Ishikawa (cell line): ENCODE data around the gene SLC4A3.

ENCODE experiments used
- CEBPB ChIP-seq: IDR thresholded peaks from 2 replicates; pipeline ENCODE4 v1.6.1; 2012
- CREB1 ChIP-seq: IDR thresholded peaks from 2 replicates; pipeline ENCODE4 v1.6.1; 2012; ENCODE audit warnings: low read depth
- EGR1 ChIP-seq: IDR thresholded peaks from 2 replicates; pipeline ENCODE4 v1.6.1; 2012
- EP300 ChIP-seq: IDR thresholded peaks from 2 replicates; pipeline ENCODE4 v1.6.1; 2012; ENCODE audit warnings: borderline replicate concordance
- FOXM1 ChIP-seq: IDR thresholded peaks from 2 replicates; pipeline ENCODE4 v1.6.1; 2012; ENCODE audit warnings: low read depth, borderline replicate concordance
- NFIC ChIP-seq: IDR thresholded peaks from 2 replicates; pipeline ENCODE4 v1.6.1; 2012
- RAD21 ChIP-seq: IDR thresholded peaks from 2 replicates; pipeline ENCODE4 v1.6.1; 2012; ENCODE audit warnings: low read depth
- TAF1 ChIP-seq: IDR thresholded peaks from 2 replicates; pipeline ENCODE4 v1.6.1; 2012; ENCODE audit warnings: low read depth, mild to moderate bottlenecking
- TCF12 ChIP-seq: IDR thresholded peaks from 2 replicates; pipeline ENCODE4 v1.6.1; 2012; ENCODE audit warnings: low read depth
- TEAD4 ChIP-seq: IDR thresholded peaks from 2 replicates; pipeline ENCODE4 v1.6.1; 2012
- YY1 ChIP-seq: IDR thresholded peaks from 2 replicates; pipeline ENCODE4 v1.6.1; 2012; ENCODE audit warnings: low read depth
- ZBTB7A ChIP-seq: IDR thresholded peaks from 2 replicates; pipeline ENCODE4 v1.6.1; 2012; ENCODE audit warnings: low read depth
- TF ChIP-seq, protein P1 (sequence below): IDR thresholded peaks from 2 replicates; pipeline ENCODE4 v1.6.1; 2012
- TF ChIP-seq, protein P2 (sequence below): IDR thresholded peaks from 2 replicates; pipeline ENCODE4 v1.6.1; 2012
- TF ChIP-seq, protein P3 (sequence below): IDR thresholded peaks from 2 replicates; pipeline ENCODE4 v1.6.1; 2012; ENCODE audit warnings: low read depth, mild to moderate bottlenecking

The SLC4A3 gene

DNA sequence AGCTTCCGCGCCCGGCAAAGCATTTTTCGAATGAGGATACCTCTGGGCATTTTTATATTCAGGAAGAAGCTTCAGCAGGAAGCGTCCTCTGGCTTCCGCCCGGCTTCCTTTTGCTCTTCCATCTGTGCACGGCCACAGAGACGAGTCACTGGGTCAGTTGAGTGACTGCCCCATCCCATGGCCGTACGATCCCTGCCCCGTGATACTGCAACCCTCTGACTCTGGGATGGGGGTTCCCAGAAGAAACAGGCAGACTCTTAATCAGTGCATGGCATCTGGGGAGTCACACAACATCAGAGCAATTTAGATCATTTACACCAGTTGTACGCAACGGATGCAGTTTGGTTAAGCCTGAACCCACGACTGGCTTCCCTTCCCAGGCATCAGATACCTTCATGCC, 40.9 kb downstream of the SLC4A3 start:
- TF ChIP-seq YY1: no peak
- no peak for TF ChIP-seq CEBPB
- TF ChIP-seq CREB1: no peak
- TF ChIP-seq EP300: no peak

DNA sequence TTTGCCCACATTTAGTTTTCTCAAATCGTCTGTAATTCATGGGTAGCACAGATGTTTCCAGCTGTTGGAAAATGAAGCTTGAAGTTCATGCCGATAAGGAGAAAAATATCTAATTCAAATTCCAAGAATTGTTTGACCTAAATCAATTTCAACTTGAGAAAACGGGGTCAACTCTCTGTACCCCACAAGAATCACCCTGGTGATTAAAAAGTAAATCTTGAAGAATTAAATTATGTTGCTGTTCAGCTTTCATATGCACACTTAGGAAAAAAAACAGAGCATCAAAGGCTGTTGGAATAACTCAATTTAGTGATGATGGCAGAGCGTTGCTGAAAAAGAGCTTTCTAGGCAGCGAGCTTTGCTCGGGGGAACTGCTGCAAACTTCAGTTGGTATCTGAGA, 43.0 kb downstream of the SLC4A3 start:
- no peak for TF ChIP-seq TEAD4
- TF ChIP-seq EP300: no peak
- TF ChIP-seq, protein P1, sequence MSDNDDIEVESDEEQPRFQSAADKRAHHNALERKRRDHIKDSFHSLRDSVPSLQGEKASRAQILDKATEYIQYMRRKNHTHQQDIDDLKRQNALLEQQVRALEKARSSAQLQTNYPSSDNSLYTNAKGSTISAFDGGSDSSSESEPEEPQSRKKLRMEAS: no peak
- TF ChIP-seq, protein P2, sequence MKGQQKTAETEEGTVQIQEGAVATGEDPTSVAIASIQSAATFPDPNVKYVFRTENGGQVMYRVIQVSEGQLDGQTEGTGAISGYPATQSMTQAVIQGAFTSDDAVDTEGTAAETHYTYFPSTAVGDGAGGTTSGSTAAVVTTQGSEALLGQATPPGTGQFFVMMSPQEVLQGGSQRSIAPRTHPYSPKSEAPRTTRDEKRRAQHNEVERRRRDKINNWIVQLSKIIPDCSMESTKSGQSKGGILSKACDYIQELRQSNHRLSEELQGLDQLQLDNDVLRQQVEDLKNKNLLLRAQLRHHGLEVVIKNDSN: no peak
- TF ChIP-seq CEBPB: no peak
- no peak for TF ChIP-seq YY1
- TF ChIP-seq RAD21: no peak
- TF ChIP-seq CREB1: no peak
- TF ChIP-seq NFIC: no peak
- TF ChIP-seq EGR1: no peak
- TF ChIP-seq TAF1: no peak
- TF ChIP-seq TCF12: no peak

DNA sequence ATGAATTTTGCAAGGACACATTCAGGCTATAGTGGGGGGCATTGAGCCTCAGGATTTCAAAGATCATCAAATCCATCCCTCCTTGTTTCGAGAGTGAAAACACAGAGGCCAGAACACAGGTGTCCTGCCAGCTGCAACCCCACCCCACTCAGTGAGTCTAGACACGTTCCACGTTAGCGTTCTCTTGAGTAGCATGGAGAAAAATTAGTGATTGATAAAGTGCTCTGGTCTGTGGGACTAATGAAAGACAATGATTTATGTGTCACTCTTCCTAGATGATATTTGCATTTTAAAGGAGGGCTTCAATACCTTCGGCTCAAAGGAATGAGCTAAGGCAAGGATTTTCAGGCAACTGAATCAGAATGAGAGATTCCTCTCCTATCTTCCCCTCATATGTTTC, 43.8 kb downstream of the SLC4A3 start:
- TF ChIP-seq FOXM1 (no peak), CREB1 (no peak), NFIC (no peak)

DNA sequence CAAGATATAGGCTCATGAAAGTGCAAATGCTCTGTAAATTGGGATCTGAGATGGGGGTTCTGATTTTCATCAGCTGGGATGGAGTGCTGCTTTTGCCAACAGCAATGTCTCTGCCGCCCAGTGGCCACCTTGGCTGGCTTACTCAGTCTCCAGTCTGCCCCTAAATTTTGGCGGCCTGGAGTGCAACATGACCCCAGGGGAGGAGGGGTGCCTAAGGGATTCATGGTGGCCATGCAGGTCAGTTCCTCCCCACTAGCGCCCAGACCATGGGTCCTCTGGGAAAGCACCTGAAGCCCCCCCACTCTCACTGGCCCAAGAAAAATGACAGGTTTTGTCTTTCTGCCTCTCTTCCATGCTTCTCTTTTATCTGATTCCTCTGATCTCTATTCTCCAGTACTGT, 45.0 kb downstream of the SLC4A3 start:
- no peak for TF ChIP-seq EP300
- TF ChIP-seq, protein P2: no peak
- TF ChIP-seq, protein P1: no peak
- TF ChIP-seq, protein P3, sequence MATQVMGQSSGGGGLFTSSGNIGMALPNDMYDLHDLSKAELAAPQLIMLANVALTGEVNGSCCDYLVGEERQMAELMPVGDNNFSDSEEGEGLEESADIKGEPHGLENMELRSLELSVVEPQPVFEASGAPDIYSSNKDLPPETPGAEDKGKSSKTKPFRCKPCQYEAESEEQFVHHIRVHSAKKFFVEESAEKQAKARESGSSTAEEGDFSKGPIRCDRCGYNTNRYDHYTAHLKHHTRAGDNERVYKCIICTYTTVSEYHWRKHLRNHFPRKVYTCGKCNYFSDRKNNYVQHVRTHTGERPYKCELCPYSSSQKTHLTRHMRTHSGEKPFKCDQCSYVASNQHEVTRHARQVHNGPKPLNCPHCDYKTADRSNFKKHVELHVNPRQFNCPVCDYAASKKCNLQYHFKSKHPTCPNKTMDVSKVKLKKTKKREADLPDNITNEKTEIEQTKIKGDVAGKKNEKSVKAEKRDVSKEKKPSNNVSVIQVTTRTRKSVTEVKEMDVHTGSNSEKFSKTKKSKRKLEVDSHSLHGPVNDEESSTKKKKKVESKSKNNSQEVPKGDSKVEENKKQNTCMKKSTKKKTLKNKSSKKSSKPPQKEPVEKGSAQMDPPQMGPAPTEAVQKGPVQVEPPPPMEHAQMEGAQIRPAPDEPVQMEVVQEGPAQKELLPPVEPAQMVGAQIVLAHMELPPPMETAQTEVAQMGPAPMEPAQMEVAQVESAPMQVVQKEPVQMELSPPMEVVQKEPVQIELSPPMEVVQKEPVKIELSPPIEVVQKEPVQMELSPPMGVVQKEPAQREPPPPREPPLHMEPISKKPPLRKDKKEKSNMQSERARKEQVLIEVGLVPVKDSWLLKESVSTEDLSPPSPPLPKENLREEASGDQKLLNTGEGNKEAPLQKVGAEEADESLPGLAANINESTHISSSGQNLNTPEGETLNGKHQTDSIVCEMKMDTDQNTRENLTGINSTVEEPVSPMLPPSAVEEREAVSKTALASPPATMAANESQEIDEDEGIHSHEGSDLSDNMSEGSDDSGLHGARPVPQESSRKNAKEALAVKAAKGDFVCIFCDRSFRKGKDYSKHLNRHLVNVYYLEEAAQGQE: no peak
- no peak for TF ChIP-seq EGR1
- TF ChIP-seq CREB1: no peak
- TF ChIP-seq NFIC: no peak
- no peak for TF ChIP-seq TCF12
- TF ChIP-seq ZBTB7A: no peak
- no peak for TF ChIP-seq CEBPB
- no peak for TF ChIP-seq RAD21
- no peak for TF ChIP-seq FOXM1
- TF ChIP-seq TEAD4: no peak
- TF ChIP-seq YY1: no peak
- TF ChIP-seq TAF1: no peak

DNA sequence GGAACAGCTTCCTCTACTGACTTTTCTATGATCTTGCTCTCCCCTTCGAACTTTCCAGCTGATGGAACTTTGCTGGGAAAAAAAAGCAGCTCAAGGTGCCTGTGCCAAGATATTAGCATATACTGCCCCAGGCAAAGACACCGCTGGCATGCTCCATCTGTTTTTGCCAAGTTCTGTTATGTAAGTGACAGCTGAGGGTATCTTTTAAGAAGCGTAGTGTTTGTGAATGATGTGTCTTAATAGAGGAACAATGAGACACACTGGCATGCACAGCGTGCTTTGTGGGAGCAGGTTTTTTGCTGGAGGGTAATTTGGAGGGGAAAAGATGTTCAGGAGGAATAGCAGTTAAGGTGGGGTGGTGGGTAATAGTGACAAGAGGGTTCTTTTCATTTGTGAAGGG, 47.8 kb downstream of the SLC4A3 start:
- TF ChIP-seq RAD21: no peak
- TF ChIP-seq, protein P2: no peak
- no peak for TF ChIP-seq EGR1
- no peak for TF ChIP-seq TEAD4
- no peak for TF ChIP-seq NFIC
- TF ChIP-seq CEBPB: no peak
- no peak for TF ChIP-seq TAF1
- TF ChIP-seq FOXM1: no peak
- TF ChIP-seq YY1: no peak
- no peak for TF ChIP-seq CREB1
- TF ChIP-seq, protein P1: no peak
- TF ChIP-seq, protein P3: no peak
- no peak for TF ChIP-seq EP300
- TF ChIP-seq ZBTB7A: no peak
- no peak for TF ChIP-seq TCF12

DNA sequence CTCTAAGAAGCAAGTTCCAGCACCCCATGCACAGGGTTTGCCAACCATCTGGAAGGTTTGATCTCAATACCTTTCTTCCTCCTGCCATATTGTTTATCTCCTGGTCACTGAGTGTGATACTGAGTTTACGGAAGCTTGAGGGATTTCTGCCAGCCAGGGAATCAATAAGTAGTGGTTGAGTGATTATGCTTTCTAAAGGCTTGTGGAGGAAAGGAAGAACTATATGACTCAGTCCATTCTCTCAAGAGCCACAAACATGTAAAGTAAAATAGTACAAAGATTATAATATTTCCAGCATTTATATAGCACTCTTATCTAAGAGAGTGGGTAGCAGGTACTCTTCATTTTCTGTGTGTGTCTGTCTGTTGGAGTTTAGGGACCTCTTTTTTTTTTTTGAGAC, 49.2 kb downstream of the SLC4A3 start:
- TF ChIP-seq NFIC: no peak
- TF ChIP-seq, protein P1: no peak
- TF ChIP-seq ZBTB7A: no peak
- TF ChIP-seq TCF12: no peak
- TF ChIP-seq, protein P2: no peak
- no peak for TF ChIP-seq TEAD4
- no peak for TF ChIP-seq EP300
- TF ChIP-seq FOXM1: no peak
- no peak for TF ChIP-seq CREB1
- TF ChIP-seq, protein P3: no peak
- TF ChIP-seq CEBPB: no peak
- TF ChIP-seq RAD21: no peak
